SK-N-MC (cell line): Measurements from ENCODE around the gene ERP27.

Experiments
- EZH2 ChIP-seq: fragments of 200-600 bp; sonication (generic); IDR thresholded peaks from one replicate; pipeline ENCODE4 v1.6.1; 2017; ENCODE audit warnings: antibody characterized with exemption
- FOXP2 ChIP-seq: optimal IDR thresholded peaks from 2 replicates; pipeline ENCODE3; 2011; ENCODE audit warnings: mild to moderate bottlenecking, moderate library complexity; ENCODE audit not compliant: insufficient read depth; ENCODE audit errors: extremely low read length, control extremely low read depth
- POLR2AphosphoS5 ChIP-seq: IDR thresholded peaks from 2 replicates; pipeline ENCODE4 v1.6.1; 2012; ENCODE audit warnings: mild to moderate bottlenecking, low read depth, low read length, borderline replicate concordance

DNA sequence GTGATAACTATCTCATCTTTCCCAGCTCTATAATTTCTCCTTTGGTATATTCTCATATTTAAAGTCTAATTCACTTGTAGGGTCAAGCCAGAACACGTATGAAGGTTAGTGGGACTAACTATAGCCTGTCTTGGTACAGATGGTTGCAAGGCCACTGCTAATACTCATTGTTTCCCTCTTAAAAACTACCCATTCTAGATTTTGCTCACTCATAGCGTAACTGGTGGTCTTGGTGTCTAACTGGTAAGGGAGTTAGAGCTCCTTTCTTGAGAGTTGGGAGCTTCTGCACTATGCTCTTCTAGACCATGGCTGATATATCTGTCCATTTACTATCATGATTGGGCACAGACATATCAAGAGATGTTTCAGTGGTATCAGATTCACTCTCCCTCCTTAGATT is 61.5 kb downstream of the ERP27 start:
- no peak for TF ChIP-seq EZH2
- TF ChIP-seq POLR2AphosphoS5, result no peak
- no peak for TF ChIP-seq FOXP2
